Measurements from ENCODE around the gene BAX. TPM values are rescaled to one million over a fixed set of nuclear protein-coding genes. Genes with fewer than 3 reads are reported as not detected.

The BAX gene
- total RNA-seq: 137 and 154 TPM in 2 replicates

DNA sequence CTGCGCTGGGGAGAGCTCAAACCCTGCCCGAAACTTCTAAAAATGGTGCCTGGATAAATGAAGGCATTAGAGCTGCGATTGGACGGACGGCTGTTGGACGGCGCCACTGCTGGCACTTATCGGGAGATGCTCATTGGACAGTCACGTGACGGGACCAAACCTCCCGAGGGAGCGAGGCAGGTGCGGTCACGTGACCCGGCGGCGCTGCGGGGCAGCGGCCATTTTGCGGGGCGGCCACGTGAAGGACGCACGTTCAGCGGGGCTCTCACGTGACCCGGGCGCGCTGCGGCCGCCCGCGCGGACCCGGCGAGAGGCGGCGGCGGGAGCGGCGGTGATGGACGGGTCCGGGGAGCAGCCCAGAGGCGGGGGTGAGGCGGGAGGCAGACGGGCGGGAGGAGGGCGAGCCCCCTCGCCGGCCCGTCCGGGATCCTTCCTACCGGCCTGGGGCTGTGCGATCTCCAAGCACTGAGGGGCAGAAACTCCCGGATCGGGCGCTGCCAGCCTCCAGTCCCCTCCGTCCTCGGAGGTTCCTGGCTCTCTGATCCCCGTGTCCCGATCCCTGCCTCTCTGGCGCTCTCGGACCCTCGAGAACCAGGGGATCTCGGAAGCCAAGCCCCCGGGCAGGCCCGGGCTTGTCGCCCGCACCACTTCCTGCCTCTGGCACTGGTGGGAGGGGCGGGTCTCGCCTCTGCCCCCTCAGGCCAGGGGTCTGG, at the start of gene BAX:
TSS of gene BAX (plus strand) at position 281 of the 713 bp plus-strand sequence. CDS start at position 335, 54 bp downstream.

DNA sequence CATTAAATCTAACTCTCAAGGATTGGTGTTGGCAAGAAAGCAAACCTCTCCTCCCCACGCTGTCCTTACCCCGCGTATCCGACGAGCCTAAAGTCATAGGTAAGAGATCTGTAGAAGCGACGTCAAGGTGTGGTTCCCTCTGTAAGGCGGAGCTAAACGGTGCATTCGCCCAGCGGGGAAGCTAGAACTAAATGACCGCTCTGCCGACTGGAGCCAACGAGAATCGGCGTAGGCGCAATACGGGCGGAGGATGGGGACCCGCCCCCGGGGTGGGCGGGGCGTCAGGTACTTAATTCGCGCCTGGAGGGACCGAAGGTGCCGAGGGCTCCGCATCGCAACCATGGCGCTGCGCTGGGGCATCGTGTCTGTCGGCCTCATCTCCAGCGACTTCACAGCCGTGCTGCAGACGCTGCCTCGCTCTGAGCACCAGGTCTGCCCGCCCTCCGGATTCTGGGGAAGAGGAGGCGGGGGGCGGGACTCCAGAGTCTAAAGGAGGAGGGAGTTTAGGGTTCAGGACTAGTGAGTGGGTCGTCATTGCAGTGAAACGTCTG, 21.2 kb upstream of the BAX start, which contains the start of gene DHDH:
TSS of gene DHDH (plus strand) at position 318 of the 551 bp plus-strand sequence. CDS start at position 341, 23 bp downstream.

DNA sequence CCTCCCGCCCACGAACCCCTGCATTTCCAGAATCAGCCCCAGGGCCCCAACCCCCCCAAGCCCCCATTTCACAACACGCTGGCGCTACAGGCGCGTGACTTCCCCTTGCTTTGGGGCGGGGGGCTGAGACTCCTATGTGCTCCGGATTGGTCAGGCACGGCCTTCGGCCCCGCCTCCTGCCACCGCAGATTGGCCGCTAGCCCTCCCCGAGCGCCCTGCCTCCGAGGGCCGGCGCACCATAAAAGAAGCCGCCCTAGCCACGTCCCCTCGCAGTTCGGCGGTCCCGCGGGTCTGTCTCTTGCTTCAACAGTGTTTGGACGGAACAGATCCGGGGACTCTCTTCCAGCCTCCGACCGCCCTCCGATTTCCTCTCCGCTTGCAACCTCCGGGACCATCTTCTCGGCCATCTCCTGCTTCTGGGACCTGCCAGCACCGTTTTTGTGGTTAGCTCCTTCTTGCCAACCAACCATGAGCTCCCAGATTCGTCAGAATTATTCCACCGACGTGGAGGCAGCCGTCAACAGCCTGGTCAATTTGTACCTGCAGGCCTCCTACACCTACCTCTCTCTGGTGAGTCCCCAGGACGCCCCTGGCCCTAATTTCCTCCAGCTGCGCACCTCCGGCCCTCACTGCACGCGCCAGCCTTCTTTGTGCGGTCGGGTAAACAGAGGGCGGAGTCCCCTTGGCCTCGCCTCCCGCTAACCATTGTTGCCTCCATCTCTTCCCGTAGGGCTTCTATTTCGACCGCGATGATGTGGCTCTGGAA, 10.5 kb downstream of the BAX start, which contains the start of gene FTL:
TSS of gene FTL (plus strand) at position 270 of the 766 bp plus-strand sequence. CDS start at position 469, 199 bp downstream.

DNA sequence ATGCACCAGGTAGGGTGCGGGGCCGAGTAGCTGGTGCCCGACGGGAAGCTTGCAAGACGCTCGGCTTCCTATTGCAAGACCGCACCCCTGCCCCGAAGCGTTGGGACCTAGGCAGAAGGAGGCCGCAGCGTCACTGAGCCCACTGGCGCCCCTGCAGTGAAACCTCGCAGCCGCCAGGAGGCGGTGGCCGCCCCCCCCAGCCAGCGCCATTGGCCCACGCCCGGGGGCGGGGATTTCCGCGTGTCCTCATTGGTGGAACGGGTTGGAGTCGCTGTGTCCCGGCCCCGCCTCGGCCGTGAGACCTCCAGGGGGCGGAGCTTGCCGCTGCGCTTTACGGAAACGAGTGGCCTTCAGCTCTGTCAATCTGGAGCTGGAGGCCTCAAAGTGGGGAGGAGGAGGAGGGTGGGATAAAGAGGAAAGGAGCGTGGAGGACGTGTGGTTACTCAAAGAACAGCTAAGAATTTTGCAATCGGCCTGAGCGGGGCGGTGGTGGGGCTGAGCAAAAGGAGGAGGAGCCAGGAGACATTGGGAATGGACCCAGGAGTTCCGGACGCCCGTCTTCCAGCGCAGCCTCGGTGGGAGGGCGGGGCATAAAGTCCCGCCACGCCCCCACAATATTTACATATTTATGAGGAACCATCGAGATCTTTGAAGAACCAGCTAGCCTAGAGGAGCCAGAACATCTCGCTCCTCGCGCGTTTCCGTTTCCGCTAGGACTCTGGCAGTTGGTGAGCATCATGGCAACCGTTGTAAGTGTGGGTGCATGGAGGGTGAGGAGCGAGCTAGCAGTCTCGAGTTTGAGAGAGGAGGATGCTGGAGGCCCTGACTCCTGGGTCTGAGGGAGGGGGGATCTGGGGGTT, 38.7 kb downstream of the BAX start, which contains the start of the genes GYS1 and RUVBL2:
TSS of gene GYS1 (minus strand) at position 135 of the 860 bp plus-strand sequence. CDS start 197 bp downstream, outside the sequence.
TSS of gene RUVBL2 (plus strand) at position 713 of the 860 bp plus-strand sequence. CDS start at position 738, 25 bp downstream.

Other genes starting within 250 kb of the BAX start
- gene MAMSTR, start 235.2 kb upstream of the BAX start, total RNA-seq: 0.32 TPM in 1 of 2 replicates, not detected in the other
- 68.2 and 85.8 TPM in 2 replicates for gene RASIP1, start 214.3 kb upstream of the BAX start, total RNA-seq
- 0.30 and 0.32 TPM in 2 replicates for gene IZUMO1, start 208.0 kb upstream of the BAX start, total RNA-seq
- 5.5 and 6.4 TPM in 2 replicates for gene FUT1, start 202.2 kb upstream of the BAX start, total RNA-seq
- not detected in 2 replicates for gene FGF21, start 199.4 kb upstream of the BAX start, total RNA-seq
- gene BCAT2, start 143.8 kb upstream of the BAX start, total RNA-seq: 47.4 TPM in 2 replicates
- 5.8 and 13.2 TPM in 2 replicates for gene HSD17B14, start 118.4 kb upstream of the BAX start, total RNA-seq
- gene PLEKHA4, start 86.3 kb upstream of the BAX start, total RNA-seq: 1.9 and 2.7 TPM in 2 replicates
- 24.4 and 27.2 TPM in 2 replicates for gene PPP1R15A, start 82.5 kb upstream of the BAX start, total RNA-seq
- 0.32 TPM in 1 of 2 replicates, not detected in the other for gene TULP2, start 56.1 kb upstream of the BAX start, total RNA-seq
- 86.9 and 92.9 TPM in 2 replicates for gene NUCB1, start 54.6 kb upstream of the BAX start, total RNA-seq
- not detected in 2 replicates for gene DHDH, start 21.2 kb upstream of the BAX start, total RNA-seq
- gene FTL, start 10.4 kb downstream of the BAX start, total RNA-seq: 777 and 969 TPM in 2 replicates
- gene GYS1, start 38.4 kb downstream of the BAX start, total RNA-seq: 22.9 and 25.3 TPM in 2 replicates
- 364 and 391 TPM in 2 replicates for gene RUVBL2, start 39.0 kb downstream of the BAX start, total RNA-seq
- not detected in 2 replicates for gene LHB, start 62.2 kb downstream of the BAX start, total RNA-seq
- not detected in 2 replicates for gene CGB3, start 69.5 kb downstream of the BAX start, total RNA-seq
- 0.46 TPM in 1 of 2 replicates, not detected in the other for gene CGB2, start 77.0 kb downstream of the BAX start, total RNA-seq
- not detected in 2 replicates for gene CGB1, start 82.0 kb downstream of the BAX start, total RNA-seq
- gene CGB5, start 89.0 kb downstream of the BAX start, total RNA-seq: 0.65 TPM in 1 of 2 replicates, not detected in the other
- gene CGB8, start 94.2 kb downstream of the BAX start, total RNA-seq: not detected in 2 replicates
- gene CGB7, start 102.9 kb downstream of the BAX start, total RNA-seq: under 0.01 and 0.30 TPM in 2 replicates
- not detected in 2 replicates for gene NTF4, start 109.9 kb downstream of the BAX start, total RNA-seq
- gene KCNA7, start 117.8 kb downstream of the BAX start, total RNA-seq: not detected in 2 replicates
- 126 and 150 TPM in 2 replicates for gene SNRNP70, start 130.6 kb downstream of the BAX start, total RNA-seq
- 1.5 and 3.9 TPM in 2 replicates for gene LIN7B, start 159.5 kb downstream of the BAX start, total RNA-seq
- 0.32 and 0.76 TPM in 2 replicates for gene C19orf73, start 164.3 kb downstream of the BAX start, total RNA-seq
- gene PPFIA3, start 164.7 kb downstream of the BAX start, total RNA-seq: 4.9 and 5.3 TPM in 2 replicates
- not detected in 2 replicates for gene HRC, start 200.5 kb downstream of the BAX start, total RNA-seq
- gene TRPM4, start 202.9 kb downstream of the BAX start, total RNA-seq: 11.2 and 12.3 TPM in 2 replicates

All from epithelial cell of umbilical artery (primary cell).